BJ (cell line): ENCODE measurements around the gene PARD3B. TPM values are rescaled to one million over a fixed set of nuclear protein-coding genes. Genes with fewer than 3 reads are reported as not detected.

ENCODE experiments used
- CTCF ChIA-PET: fragments of 350-600 bp; formaldehyde crosslinking; extraction: SDS; loops from one replicate; lab custom pipeline; 2021; ENCODE audit warnings: antibody characterized with exemption, inconsistent platforms; lab: Yijun Ruan, JAX
- POLR2A ChIA-PET: fragments of 300-600 bp; sonication (Branson Sonifier 250); formaldehyde crosslinking; extraction: SDS; loops from one replicate; lab custom pipeline; 2021; ENCODE audit warnings: antibody characterized with exemption; lab: Charles Lee
- DNase-seq: peaks from one replicate; pipeline ENCODE4 v3.0.0-alpha.2; 2011; ENCODE audit warnings: low read depth
- H3K27me3 ChIP-seq: 2 replicates; pipeline ENCODE4 v1.6.0; 2011; ENCODE audit warnings: low read length; ENCODE audit not compliant: control insufficient read depth, insufficient read depth
- H3K36me3 ChIP-seq: 2 replicates; pipeline ENCODE4 v1.5.1; 2011; ENCODE audit warnings: low read length; ENCODE audit not compliant: control insufficient read depth, insufficient read depth
- H3K4me3 ChIP-seq: 2 replicates; pipeline ENCODE4 v1.5.1; 2011; ENCODE audit warnings: low read depth, mild to moderate bottlenecking, control low read depth, low read length
- polyA plus RNA-seq: library from polyadenylated mRNA; depleted of rRNA; stranded (reverse); fragments of >200 nt; gene quantifications from 2 replicates; pipeline ENCODE4 v1.2.3, GENCODE V29; 2011
- TF ChIP-seq, protein P1 (sequence below): IDR thresholded peaks from 2 replicates; pipeline ENCODE4 v1.5.1; 2011; ENCODE audit warnings: low read depth, mild to moderate bottlenecking, control low read depth, inconsistent platforms, low read length, moderate library complexity; ENCODE audit not compliant: insufficient read depth

Gene PARD3B
- polyA plus RNA-seq, 1 experiment, result 7.1 TPM

DNA sequence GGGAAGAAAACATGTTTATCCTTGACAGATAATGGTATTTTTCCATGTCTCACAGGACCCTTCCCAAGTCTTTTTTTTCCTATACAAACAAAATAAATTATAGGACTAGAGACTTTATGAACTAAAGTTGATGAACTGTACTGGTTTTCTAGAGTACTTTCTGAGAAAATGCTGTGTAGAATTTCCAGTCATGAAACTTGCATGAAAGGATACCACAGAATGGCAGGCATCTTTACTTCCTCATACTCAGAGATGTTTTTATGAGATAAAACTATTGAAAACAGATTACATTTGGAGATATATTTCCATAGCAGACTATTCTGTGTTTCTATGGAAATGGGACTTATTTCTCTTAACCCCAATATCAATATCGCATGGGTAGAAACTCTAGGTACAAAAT is 403.5 kb downstream of the PARD3B start:
- POLR2A ChIA-PET, result no interaction called here
- H3K36me3 ChIP-seq, result no peaks in the 10 kb centered on the region
- DNase-seq, result no peak
- CTCF ChIA-PET, result no interaction called here
- TF ChIP-seq, protein P1, sequence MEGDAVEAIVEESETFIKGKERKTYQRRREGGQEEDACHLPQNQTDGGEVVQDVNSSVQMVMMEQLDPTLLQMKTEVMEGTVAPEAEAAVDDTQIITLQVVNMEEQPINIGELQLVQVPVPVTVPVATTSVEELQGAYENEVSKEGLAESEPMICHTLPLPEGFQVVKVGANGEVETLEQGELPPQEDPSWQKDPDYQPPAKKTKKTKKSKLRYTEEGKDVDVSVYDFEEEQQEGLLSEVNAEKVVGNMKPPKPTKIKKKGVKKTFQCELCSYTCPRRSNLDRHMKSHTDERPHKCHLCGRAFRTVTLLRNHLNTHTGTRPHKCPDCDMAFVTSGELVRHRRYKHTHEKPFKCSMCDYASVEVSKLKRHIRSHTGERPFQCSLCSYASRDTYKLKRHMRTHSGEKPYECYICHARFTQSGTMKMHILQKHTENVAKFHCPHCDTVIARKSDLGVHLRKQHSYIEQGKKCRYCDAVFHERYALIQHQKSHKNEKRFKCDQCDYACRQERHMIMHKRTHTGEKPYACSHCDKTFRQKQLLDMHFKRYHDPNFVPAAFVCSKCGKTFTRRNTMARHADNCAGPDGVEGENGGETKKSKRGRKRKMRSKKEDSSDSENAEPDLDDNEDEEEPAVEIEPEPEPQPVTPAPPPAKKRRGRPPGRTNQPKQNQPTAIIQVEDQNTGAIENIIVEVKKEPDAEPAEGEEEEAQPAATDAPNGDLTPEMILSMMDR, result no peak
- no peak overlapping the region for H3K4me3 ChIP-seq
- no peaks in the 10 kb centered on the region for H3K27me3 ChIP-seq

DNA sequence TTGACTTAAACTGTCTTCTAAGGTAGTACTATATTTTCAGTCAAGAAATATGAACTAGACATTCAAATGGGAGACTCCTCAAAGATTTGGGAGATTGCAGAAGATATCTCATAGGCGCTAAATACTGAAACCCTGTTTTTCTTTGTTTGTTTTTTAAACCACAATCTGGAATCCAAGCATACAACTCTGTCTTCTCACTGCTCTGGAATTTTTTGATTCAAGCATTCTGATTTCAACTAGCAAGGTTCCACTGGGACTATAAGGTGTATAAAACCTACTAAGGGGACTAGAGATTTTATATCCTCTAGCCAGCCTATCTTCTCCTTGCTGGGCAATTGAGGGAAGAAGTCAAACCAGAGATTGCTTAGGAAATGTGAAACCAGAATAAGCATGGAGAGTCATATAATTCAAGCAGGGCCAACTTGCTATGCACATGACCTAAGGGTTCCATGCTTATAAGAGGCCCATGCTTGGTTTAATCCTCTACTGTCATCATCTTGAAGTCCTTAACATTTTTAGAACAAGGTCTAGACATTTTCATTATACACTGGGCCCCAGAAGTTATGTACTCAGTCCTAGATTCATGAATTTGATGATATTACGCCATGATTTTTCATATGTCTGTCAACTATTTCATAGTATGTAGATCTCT is 405.5 kb downstream of the PARD3B start:
- CTCF ChIA-PET, result no interaction called here
- TF ChIP-seq, protein P1, result no peak
- Histone ChIP-seq H3K27me3 (no peaks in the 10 kb centered on the region), H3K36me3 (no peaks in the 10 kb centered on the region), H3K4me3 (no peak overlapping the region)
- POLR2A ChIA-PET, result interaction anchor here (0.5 kb wide), 1 partner anchor 998 kb away, joined by 4 read pairs; no protein-coding TSS in a partner anchor
- DNase-seq, result no peak

DNA sequence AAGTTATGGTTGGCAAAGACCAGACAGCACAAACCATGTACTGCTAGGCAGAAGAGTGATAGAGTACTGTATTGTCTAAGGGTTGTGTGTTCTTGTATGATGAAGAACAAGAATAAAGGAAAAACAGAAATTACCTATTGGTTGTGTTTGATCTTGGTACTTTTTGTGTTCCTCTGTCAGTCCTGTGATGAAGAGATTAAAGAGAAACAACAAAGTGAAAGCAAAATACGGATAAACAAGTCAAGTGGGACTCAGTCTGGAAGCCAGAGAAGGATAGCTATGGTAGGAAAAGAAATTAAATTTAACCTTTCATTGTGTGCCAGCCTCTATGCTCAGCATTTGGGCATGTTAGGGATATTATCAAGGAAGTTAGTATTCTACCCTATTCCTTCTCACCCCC is 413.1 kb downstream of the PARD3B start:
- no peak for DNase-seq
- POLR2A ChIA-PET, result no interaction called here
- CTCF ChIA-PET, result no interaction called here
- Histone ChIP-seq H3K27me3 (no peaks in the 10 kb centered on the region), H3K4me3 (no peak overlapping the region), H3K36me3 (no peaks in the 10 kb centered on the region)
- TF ChIP-seq, protein P1, result no peak

DNA sequence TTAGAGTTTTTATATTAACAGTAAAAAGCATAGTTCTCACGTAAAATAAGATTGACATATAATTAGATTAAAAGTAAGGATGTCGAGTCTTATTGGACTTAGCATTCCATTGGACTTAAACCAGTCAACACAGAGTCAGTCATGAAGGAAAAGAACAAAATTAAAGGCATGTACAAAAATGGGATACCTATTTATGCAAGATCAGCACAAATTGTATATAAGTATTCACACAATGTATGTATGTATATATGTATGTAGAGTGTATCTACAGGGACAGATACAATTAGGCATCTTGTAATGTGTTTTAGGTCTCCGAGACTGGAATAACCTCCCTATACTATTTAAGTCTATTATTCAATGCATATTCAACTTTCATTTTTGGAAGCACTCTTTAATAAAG is 419.1 kb downstream of the PARD3B start:
- Histone ChIP-seq H3K27me3 (no peaks in the 10 kb centered on the region), H3K36me3 (no peaks in the 10 kb centered on the region), H3K4me3 (no peak overlapping the region)
- TF ChIP-seq, protein P1, result no peak
- POLR2A ChIA-PET, result no interaction called here
- CTCF ChIA-PET, result no interaction called here
- DNase-seq, result no peak

DNA sequence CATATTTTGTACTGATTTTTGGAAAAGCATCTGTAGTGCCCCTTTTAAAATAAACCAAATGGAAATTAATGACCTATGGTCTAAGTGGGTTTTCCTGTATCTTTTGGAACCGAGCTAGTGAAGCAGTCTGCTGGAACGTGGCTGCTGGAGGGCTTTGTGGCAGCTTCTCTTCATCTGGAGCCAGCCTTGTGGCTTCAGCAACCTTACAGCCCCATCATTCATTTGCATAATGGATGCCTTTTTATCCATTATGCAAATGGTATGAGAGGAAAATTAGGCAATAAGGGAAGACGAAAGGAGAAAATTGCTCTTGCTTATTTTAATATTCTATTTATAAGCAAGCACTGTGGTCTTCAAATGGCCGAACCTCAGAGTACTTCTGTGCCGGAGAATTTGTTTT is 421.0 kb downstream of the PARD3B start:
- Histone ChIP-seq H3K27me3 (no peaks in the 10 kb centered on the region), H3K36me3 (peaks cover 1% of the 10 kb centered on the region; the same call in 1 of the 2 replicates), H3K4me3 (no peak overlapping the region)
- CTCF ChIA-PET, result no interaction called here
- POLR2A ChIA-PET, result no interaction called here
- DNase-seq, result no peak
- TF ChIP-seq, protein P1, result no peak
